SK-N-MC (cell line): ENCODE data around the gene NLRP8.
"Not testable (repeated sequence)": the region's sequence is repeated elsewhere in the genome, so short reads cannot be mapped to it uniquely, and the experiment has no call there.

Experiments
- DNase-seq: peaks from one replicate; pipeline ENCODE4 v3.0.0-alpha.2; 2011; ENCODE audit warnings: low read depth, low spot score
- H3K27ac ChIP-seq: fragments of 200-600 bp; sonication (generic); 2 replicates; pipeline ENCODE4 v1.5.1; 2016; ENCODE audit warnings: mixed run types
- H3K36me3 ChIP-seq: fragments of 200-600 bp; sonication (generic); 2 replicates; pipeline ENCODE4 v1.6.1; 2017; ENCODE audit warnings: antibody characterized with exemption, low read length, mixed read lengths; ENCODE audit not compliant: insufficient read depth
- H3K4me3 ChIP-seq: fragments of 200-600 bp; sonication (generic); 2 replicates; pipeline ENCODE4 v1.5.1; 2016
- H3K9ac ChIP-seq: fragments of 200-600 bp; sonication (generic); 2 replicates; pipeline ENCODE4 v1.8.0; 2017; ENCODE audit warnings: mixed run types, mixed read lengths; ENCODE audit not compliant: insufficient read length
- H3K9me3 ChIP-seq: fragments of 200-600 bp; sonication (generic); 2 replicates; pipeline ENCODE4 v1.6.1; 2017; ENCODE audit warnings: low read depth, mild to moderate bottlenecking, antibody characterized with exemption, low read length, moderate library complexity, mixed read lengths
- EZH2 ChIP-seq: fragments of 200-600 bp; sonication (generic); IDR thresholded peaks from one replicate; pipeline ENCODE4 v1.6.1; 2017; ENCODE audit warnings: antibody characterized with exemption
- FOXP2 ChIP-seq: optimal IDR thresholded peaks from 2 replicates; pipeline ENCODE3; 2011; ENCODE audit warnings: mild to moderate bottlenecking, moderate library complexity; ENCODE audit not compliant: insufficient read depth; ENCODE audit errors: extremely low read length, control extremely low read depth
- POLR2AphosphoS5 ChIP-seq: IDR thresholded peaks from 2 replicates; pipeline ENCODE4 v1.6.1; 2012; ENCODE audit warnings: mild to moderate bottlenecking, low read depth, low read length, borderline replicate concordance

NLRP8 gene

DNA sequence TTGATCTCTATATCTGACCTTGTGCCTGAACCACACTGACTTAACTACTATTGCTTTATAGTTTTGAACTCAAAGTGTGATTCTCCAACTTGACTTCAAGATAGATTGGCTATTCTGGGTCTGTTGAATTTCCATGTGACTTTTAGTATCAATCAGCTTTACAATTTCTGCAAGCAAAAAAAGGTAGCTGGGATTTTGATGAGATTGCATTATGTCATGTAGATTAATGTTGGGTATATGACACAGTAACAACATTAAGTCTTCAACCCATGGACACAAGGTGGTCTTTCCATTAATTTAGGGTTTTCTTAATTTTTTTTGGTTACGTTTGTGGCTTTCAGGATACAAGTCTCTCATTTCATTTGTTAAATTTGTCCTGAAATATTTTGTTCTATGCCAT lies 67.1 kb downstream of the NLRP8 start:
- Histone ChIP-seq H3K9me3 (no peaks in the 10 kb centered on the region), H3K27ac (no peak overlapping the region), H3K36me3 (no peaks in the 10 kb centered on the region), H3K4me3 (no peak overlapping the region), H3K9ac (no peak overlapping the region)
- no peak for TF ChIP-seq FOXP2
- TF ChIP-seq POLR2AphosphoS5, result no peak
- TF ChIP-seq EZH2, result no peak
- no peak for DNase-seq

DNA sequence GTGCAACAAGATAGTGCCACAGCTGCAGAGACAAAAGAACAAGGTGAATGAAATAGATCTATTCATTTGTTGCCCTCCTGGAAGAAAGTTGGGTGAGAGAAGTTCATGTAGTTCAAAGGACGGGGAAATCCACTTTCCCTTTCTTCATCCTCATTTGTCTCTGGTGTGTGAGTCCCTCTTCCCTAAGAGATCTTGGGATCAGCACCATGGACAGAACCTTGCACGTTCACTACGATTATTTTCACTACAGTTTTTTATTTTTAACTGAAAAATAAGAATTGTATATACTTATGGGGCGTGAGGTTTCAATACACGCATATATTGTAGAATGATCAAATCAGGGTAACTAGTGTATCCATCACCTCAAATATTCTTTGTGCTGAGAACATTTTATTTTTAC lies 68.1 kb downstream of the NLRP8 start:
- DNase-seq, result peak; percentile 6
- Histone ChIP-seq H3K9ac (no peak overlapping the region), H3K27ac (no peak overlapping the region), H3K4me3 (no peak overlapping the region), H3K36me3 (no peaks in the 10 kb centered on the region), H3K9me3 (no peaks in the 10 kb centered on the region)
- TF ChIP-seq EZH2 (no peak), POLR2AphosphoS5 (no peak), FOXP2 (no peak)

DNA sequence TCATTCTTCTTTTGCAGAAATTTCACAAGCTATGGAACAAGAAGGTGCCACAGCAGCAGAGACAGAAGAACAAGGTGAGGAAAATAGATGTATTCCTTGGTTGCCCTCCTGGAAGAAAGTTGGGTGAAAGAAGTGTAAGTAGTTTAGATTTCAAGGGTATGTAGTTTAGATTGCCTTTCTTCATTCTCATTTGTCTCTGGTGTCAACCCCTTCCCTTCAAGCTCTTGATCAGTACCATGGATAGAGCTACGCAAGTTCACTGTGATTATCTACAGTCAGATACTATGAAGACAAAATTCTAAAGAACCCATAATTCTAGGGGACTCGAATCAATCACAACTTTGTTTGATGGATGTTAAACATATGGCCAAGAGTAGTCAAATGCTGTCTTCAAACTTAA lies 71.7 kb downstream of the NLRP8 start:
- not testable (repeated sequence) for H3K9ac ChIP-seq, H3K4me3 ChIP-seq, H3K9me3 ChIP-seq, DNase-seq, H3K36me3 ChIP-seq, H3K27ac ChIP-seq

DNA sequence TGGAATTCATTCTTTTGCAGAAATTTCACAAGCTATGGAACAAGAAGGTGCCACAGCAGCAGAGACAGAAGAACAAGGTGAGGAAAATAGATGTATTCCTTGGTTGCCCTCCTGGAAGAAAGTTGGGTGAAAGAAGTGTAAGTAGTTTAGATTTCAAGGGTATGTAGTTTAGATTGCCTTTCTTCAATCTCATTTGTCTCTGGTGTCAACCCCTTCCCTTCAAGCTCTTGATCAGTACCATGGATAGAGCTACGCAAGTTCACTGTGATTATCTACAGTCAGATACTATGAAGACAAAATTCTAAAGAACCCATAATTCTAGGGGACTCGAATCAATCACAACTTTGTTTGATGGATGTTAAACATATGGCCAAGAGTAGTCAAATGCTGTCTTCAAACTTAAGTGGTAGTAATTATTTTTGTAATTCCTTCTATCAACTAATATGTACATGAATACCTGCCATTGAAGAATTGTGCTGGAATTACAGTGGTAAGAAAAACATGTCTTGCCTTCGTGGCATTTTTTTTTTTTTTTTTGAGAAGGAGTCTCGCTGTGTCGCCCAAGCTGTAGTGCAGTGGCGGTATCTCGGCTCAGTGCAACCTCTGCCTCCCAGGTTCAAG lies 72.8 kb downstream of the NLRP8 start:
- not testable (repeated sequence) for H3K9ac ChIP-seq, H3K27ac ChIP-seq, DNase-seq, H3K36me3 ChIP-seq, H3K9me3 ChIP-seq, H3K4me3 ChIP-seq

DNA sequence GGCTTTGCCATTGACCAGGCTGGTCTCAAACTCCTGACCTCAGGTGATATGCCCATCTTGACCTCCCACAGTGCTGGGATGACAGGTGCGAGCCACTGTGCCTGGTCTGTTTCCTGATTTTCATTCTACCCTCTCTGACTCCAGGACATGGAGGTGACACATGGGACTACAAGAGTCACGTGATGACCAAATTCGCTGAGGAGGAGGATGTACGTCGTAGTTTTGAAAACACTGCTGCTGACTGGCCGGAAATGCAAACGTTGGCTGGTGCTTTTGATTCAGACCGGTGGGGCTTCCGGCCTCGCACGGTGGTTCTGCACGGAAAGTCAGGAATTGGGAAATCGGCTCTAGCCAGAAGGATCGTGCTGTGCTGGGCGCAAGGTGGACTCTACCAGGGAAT lies 79.1 kb downstream of the NLRP8 start:
- H3K4me3 ChIP-seq, result no peak overlapping the region
- no peak overlapping the region for H3K9ac ChIP-seq
- no peak for DNase-seq
- H3K27ac ChIP-seq, result no peak overlapping the region
- no peaks in the 10 kb centered on the region for H3K9me3 ChIP-seq
- no peak for TF ChIP-seq FOXP2
- no peaks in the 10 kb centered on the region for H3K36me3 ChIP-seq
